Esophagus squamous epithelium (tissue), 5 donors: ENCODE data around the gene RADIL. TPM values are rescaled to one million over a fixed set of nuclear protein-coding genes. Genes with fewer than 3 reads are reported as not detected.

ENCODE experiments used
- DNase-seq: peaks from one replicate; lab custom pipeline; 2025; lab: John Stamatoyannopoulos, UW
- H3K27ac ChIP-seq, 4 donors: fragments of 200-600 bp; sonication (generic); one replicate each; pipeline ENCODE4 v1.5.1; 2016 to 2019; ENCODE audit warnings: mild to moderate bottlenecking in 1 of 4
- H3K27me3 ChIP-seq, 4 donors: fragments of 200-600 bp; sonication (generic); 1 replicate in 3 of 4; 2 replicates in 1 of 4; pipeline versions ENCODE4 v1.5.1 to v1.6.0; 2017 to 2021; ENCODE audit warnings: antibody characterized with exemption in 1 of 4
- H3K36me3 ChIP-seq, 3 donors: fragments of 200-600 bp; sonication (generic); one replicate each; pipeline ENCODE4 v1.5.1; 2016 to 2019
- H3K4me1 ChIP-seq, 3 donors: fragments of 200-600 bp; sonication (generic); one replicate each; pipeline ENCODE4 v1.5.1; 2017 to 2019
- H3K4me3 ChIP-seq, 4 donors: fragments of 200-600 bp; sonication (generic); 1 replicate in 3 of 4; 2 replicates in 1 of 4; pipeline ENCODE4 v1.5.1; 2016 to 2019; ENCODE audit warnings: mild to moderate bottlenecking in 2 of 4, moderate library complexity in 1 of 4
- H3K9me3 ChIP-seq, 3 donors: fragments of 200-600 bp; sonication (generic); one replicate each; pipeline ENCODE4 v1.5.1; 2016 to 2019
- CTCF ChIP-seq, 6 experiments: fragments of 450-650 bp in 4 of 6; fragments of 200-600 bp in 2 of 6; sonication (generic) in 2 of 6; IDR thresholded peaks; one replicate each; pipeline ENCODE4 v1.5.1; 2016 to 2019; ENCODE audit warnings: antibody characterized with exemption in 6 of 6, mild to moderate bottlenecking in 4 of 6, moderate library complexity in 4 of 6
- POLR2A ChIP-seq, 4 donors: fragments of 450-650 bp; IDR thresholded peaks; one replicate each; pipeline ENCODE4 v1.6.1; 2017; ENCODE audit warnings: antibody characterized with exemption in 4 of 4, mild to moderate bottlenecking in 4 of 4, moderate library complexity in 3 of 4
- WGBS, 2 donors: methylation state at CpG; one replicate each; pipeline ENCODE4 v1.1.5; 2018; 5-methylcytosine and 5-hydroxymethylcytosine counted together
- intact Hi-C: fragments of 100-400 bp; cut with DNase I; formaldehyde crosslinking; loops from one replicate; pipeline ENCODE4 v1.15.0; 2022
- total RNA-seq, 4 donors: library from RNA; depleted of rRNA; stranded (reverse); fragments of >200 nt; gene quantifications; one replicate each; pipeline ENCODE4 v1.1.0, GENCODE V29; 2016
- donor health status: DM: yes; HTN: yes; CAD: no.

Gene RADIL
- total RNA-seq, 4 donors from 2014 or later, result 0.35 to 3.1 (median 1.8) TPM; not detected in 1

- WGBS, 2 donors, result 88 to 90% methylated on average over 12 to 14 of the region's 14 CpGs
- TF ChIP-seq CTCF (IDR thresholded peaks at IDR 0.05) (no peak), POLR2A (IDR thresholded peaks at IDR 0.05) (no peak)
- peak overlapping the region; percentile 8 to 58 (median 38) for H3K4me3 ChIP-seq
Observed at GRCh38 chr7:4862156-4862555, 21.4 kb downstream of the RADIL start.

GRCh38 chr7:4861673-4862072 lies 21.8 kb downstream of the RADIL start, which contains the start of gene PAPOLB:
Gene PAPOLB, minus strand, starts transcription at chr7:4862030. Its CDS starts 220 bp downstream, at chr7:4861810.
- Histone ChIP-seq H3K9me3 (no peaks in the 10 kb centered on the region), H3K4me1 (peaks cover 0 to 5% (median 0%) of the 10 kb centered on the region in 3 donors), H3K27me3 (peaks cover 0 to 45% (median 2%) of the 10 kb centered on the region in 4 donors), H3K27ac (no peak within 1 kb of the TSS), H3K36me3 (no peaks in the 10 kb centered on the region), H3K4me3 (peak within 1 kb of the TSS; percentile 8 to 58 (median 38))
- intact Hi-C loops, result no loop called here
- DNase-seq, result no peak
- TF ChIP-seq POLR2A (IDR thresholded peaks at IDR 0.05) (no peak), CTCF (IDR thresholded peaks at IDR 0.05) (no peak)
- WGBS, 2 donors, result 21 to 22% methylated on average over 17 to 24 of the region's 46 CpGs

More at GRCh38 chr7:4862156-4862555, 21.4 kb downstream of the RADIL start:
- H3K4me1 ChIP-seq, result peaks cover 0 to 5% (median 0%) of the 10 kb centered on the region in 3 donors
- peaks cover 0 to 45% (median 2%) of the 10 kb centered on the region in 4 donors for H3K27me3 ChIP-seq
- H3K36me3 ChIP-seq, result no peaks in the 10 kb centered on the region
- DNase-seq, result no peak
- no peak overlapping the region for H3K27ac ChIP-seq
- intact Hi-C loops, result no loop called here
- H3K9me3 ChIP-seq, result no peaks in the 10 kb centered on the region

- intact Hi-C loops, result no loop called here
- H3K4me1 ChIP-seq, result peaks cover 0 to 5% (median 0%) of the 10 kb centered on the region in 3 donors
- H3K9me3 ChIP-seq, result no peaks in the 10 kb centered on the region
- H3K36me3 ChIP-seq, result no peaks in the 10 kb centered on the region
- DNase-seq, result no peak
- TF ChIP-seq POLR2A (IDR thresholded peaks at IDR 0.05), result no peak
- TF ChIP-seq CTCF (IDR thresholded peaks at IDR 0.05), result no peak
- peak overlapping the region; percentile 8 to 58 (median 38) for H3K4me3 ChIP-seq
- WGBS, 2 donors, result 83 to 89% methylated on average over 11 of the region's 11 CpGs
- H3K27me3 ChIP-seq, result peaks cover 0 to 45% (median 2%) of the 10 kb centered on the region in 4 donors
- no peak overlapping the region for H3K27ac ChIP-seq
Observed at GRCh38 chr7:4861227-4861626, 22.3 kb downstream of the RADIL start.

GRCh38 chr7:4857189-4857588 lies 26.3 kb downstream of the RADIL start:
- H3K27ac ChIP-seq, result no peak overlapping the region

More at GRCh38 chr7:4857189-4857588, 26.3 kb downstream of the RADIL start:
- Histone ChIP-seq H3K36me3 (no peaks in the 10 kb centered on the region), H3K4me3 (no peak overlapping the region), H3K27me3 (peaks cover 0 to 19% (median 2%) of the 10 kb centered on the region in 4 donors), H3K9me3 (peaks cover 0 to 3% (median 0%) of the 10 kb centered on the region in 3 donors), H3K4me1 (peaks cover 0 to 5% (median 0%) of the 10 kb centered on the region in 3 donors)
- intact Hi-C loops, result no loop called here
- no peak for DNase-seq
- no peak for TF ChIP-seq CTCF (IDR thresholded peaks at IDR 0.05)
- no peak for TF ChIP-seq POLR2A (IDR thresholded peaks at IDR 0.05)
- WGBS, 2 donors, result 52 to 54% methylated on average over 3 of the region's 3 CpGs
